ENCODE measurements around the gene GFRA1. TPM values are rescaled to one million over a fixed set of nuclear protein-coding genes. Genes with fewer than 3 reads are reported as not detected.

Gene GFRA1
- total and polyA plus RNA-seq, 11 donors: 0.76 to 18.6 (median 1.4) TPM

DNA sequence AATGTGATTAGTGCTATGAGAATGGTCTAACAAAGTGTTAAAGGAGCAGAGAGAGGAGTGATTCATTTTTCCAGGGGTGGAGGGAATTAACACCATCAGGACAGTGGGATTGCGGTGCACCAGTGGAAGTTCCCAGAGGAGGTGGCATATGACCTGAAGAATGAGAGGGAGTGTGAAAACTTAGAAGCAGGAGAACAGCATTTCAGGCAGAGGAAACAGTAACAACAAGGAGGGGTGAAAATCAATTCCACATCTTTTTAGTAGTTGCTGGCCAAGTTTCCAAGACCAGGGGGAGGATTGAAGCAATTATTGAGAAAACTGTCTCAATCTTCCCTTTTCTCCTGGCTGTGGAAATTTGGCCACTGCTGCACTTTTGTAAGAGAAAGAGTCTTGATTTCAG lies 27.5 kb upstream of the GFRA1 start:
- no peak overlapping the region for H3K4me3 ChIP-seq
- DNase-seq (no peak), ATAC-seq (no peak)
- H3K27me3 ChIP-seq: peaks cover 0 to 3% (median 0%) of the 10 kb centered on the region in 9 donors
- H3K9me3 ChIP-seq: no peaks in the 10 kb centered on the region
- no peaks in the 10 kb centered on the region for H3K4me1 ChIP-seq
- H3K27ac ChIP-seq: no peak overlapping the region
- intact Hi-C loops (cut with DNase I): no loop called here
- WGBS, 4 donors: 56 to 65% (median 59%) methylated on average over 1 of the region's 1 CpG
- TF ChIP-seq POLR2A (IDR thresholded peaks at IDR 0.05): no peak
- no peaks in the 10 kb centered on the region for H3K36me3 ChIP-seq

DNA sequence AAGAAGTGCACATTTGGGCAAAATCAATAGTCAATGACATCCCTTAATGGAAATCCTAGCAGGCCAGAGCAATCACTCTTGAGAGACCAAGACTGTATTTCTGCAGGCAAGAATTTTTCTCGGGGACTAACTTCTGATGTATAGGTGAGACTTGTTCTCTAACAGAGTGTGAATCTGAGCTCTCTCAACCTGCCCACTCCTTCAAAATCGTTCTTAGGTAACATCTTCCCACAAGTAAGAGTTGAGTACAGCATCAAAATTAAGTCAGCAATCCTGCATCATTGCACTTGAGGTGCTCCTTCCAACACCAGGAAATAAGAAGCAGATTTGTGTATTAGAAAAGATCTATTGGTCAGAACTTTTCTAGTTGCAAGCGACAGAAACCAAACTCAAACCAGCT lies 25.6 kb upstream of the GFRA1 start:
- Histone ChIP-seq H3K4me1 (no peaks in the 10 kb centered on the region), H3K27ac (no peak overlapping the region), H3K36me3 (no peaks in the 10 kb centered on the region), H3K9me3 (no peaks in the 10 kb centered on the region), H3K4me3 (no peak overlapping the region), H3K27me3 (peaks cover 0 to 3% (median 0%) of the 10 kb centered on the region in 9 donors)
- no peak for TF ChIP-seq POLR2A (IDR thresholded peaks at IDR 0.05)
- TF ChIP-seq, protein P1, sequence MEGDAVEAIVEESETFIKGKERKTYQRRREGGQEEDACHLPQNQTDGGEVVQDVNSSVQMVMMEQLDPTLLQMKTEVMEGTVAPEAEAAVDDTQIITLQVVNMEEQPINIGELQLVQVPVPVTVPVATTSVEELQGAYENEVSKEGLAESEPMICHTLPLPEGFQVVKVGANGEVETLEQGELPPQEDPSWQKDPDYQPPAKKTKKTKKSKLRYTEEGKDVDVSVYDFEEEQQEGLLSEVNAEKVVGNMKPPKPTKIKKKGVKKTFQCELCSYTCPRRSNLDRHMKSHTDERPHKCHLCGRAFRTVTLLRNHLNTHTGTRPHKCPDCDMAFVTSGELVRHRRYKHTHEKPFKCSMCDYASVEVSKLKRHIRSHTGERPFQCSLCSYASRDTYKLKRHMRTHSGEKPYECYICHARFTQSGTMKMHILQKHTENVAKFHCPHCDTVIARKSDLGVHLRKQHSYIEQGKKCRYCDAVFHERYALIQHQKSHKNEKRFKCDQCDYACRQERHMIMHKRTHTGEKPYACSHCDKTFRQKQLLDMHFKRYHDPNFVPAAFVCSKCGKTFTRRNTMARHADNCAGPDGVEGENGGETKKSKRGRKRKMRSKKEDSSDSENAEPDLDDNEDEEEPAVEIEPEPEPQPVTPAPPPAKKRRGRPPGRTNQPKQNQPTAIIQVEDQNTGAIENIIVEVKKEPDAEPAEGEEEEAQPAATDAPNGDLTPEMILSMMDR (IDR thresholded peaks at IDR 0.05): no peak
- WGBS, 4 donors: 70 to 79% (median 77%) methylated on average over 3 of the region's 3 CpGs
- no peak for DNase-seq
- intact Hi-C loops (cut with DNase I): loop anchor here in 3 of 10 donors (10.0 kb wide), 2 partner anchors 504 to 594 kb away; no protein-coding TSS in a partner anchor
- ATAC-seq: no peak

DNA sequence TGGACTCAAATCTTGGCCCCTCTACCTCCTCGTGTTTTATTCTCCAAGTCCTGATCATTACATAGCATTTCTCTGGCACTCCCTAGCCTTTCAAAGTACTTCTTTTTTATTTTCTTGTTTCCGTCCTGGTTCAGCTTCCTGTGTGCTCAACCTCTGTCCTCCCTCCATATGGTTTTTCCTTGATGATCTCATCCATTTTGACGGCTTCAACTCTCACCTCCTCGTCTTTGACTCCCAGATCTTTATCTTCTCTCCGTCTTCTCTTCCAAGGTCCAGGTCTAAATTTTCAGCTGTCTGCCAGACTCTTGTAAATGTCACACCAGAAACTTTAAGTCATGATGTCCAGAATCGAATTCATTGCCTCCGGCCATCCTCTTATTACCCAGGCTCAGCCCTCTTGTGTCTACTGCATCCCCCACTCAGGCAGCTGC lies 23.3 kb upstream of the GFRA1 start:
- 52 to 59% (median 57%) methylated on average over 7 of the region's 7 CpGs for WGBS, 4 donors
- DNase-seq (no peak), ATAC-seq (no peak)
- no peak overlapping the region for H3K27ac ChIP-seq
- no peak overlapping the region for H3K4me3 ChIP-seq
- H3K36me3 ChIP-seq: no peaks in the 10 kb centered on the region
- H3K27me3 ChIP-seq: peaks cover 0 to 5% (median 0%) of the 10 kb centered on the region in 9 donors
- H3K9me3 ChIP-seq: no peaks in the 10 kb centered on the region
- intact Hi-C loops (cut with DNase I): loop anchor here in 3 of 10 donors (10.0 kb wide), 2 partner anchors 502 to 592 kb away; no protein-coding TSS in a partner anchor
- TF ChIP-seq POLR2A (IDR thresholded peaks at IDR 0.05): no peak
- TF ChIP-seq, protein P1 (IDR thresholded peaks at IDR 0.05): no peak
- H3K4me1 ChIP-seq: no peaks in the 10 kb centered on the region

DNA sequence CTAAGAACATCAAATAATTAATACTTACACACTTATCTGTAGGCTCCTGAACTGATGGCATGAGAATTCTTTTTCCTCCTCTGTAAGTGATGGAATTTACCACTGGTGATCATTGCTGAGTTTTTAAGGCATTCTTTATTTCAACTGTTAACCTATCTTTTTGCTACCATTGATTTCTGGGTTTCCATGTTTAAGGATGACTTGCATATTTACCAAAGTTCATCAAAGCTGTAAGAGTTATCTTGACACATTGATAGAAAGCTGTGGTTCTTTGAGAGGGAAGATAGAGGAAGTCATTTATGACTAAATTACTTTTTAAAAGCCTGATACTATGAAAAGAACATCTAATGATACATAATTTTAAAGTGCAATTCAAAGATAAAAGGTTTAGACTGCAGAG lies 19.5 kb upstream of the GFRA1 start:
- H3K9me3 ChIP-seq: no peaks in the 10 kb centered on the region
- H3K36me3 ChIP-seq: no peaks in the 10 kb centered on the region
- no peak for DNase-seq
- H3K4me3 ChIP-seq: no peak overlapping the region
- H3K4me1 ChIP-seq: no peaks in the 10 kb centered on the region
- no peak for TF ChIP-seq POLR2A (IDR thresholded peaks at IDR 0.05)
- TF ChIP-seq, protein P1 (IDR thresholded peaks at IDR 0.05): no peak
- no peak overlapping the region for H3K27ac ChIP-seq
- peaks cover 0 to 13% (median 0%) of the 10 kb centered on the region in 9 donors for H3K27me3 ChIP-seq
- intact Hi-C loops (cut with DNase I): loop anchor here in 3 of 10 donors (10.0 kb wide), 2 partner anchors 498 to 588 kb away; no protein-coding TSS in a partner anchor
- ATAC-seq: no peak

DNA sequence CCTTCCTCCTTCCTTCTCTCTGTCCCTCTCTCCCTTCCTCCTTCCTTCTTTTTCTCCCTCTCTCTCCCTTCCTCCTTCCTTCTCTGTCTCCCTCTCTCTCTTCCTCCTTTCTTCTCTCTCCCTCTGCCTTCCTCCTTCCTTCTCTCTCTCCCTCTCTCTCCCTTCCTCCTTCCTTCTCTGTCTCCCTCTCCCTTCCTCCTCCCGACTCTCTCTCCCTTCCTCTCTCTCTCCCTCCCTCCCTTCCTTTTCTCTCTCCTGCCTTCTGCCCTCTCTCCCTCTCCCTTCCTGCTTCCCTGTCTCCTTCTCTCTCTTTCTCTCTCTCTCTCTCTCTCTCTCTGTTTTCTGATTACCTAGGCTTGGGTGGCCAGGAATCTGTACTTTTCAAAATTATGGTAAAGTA lies 16.6 kb upstream of the GFRA1 start:
- no peaks in the 10 kb centered on the region for H3K9me3 ChIP-seq
- ATAC-seq (no peak), DNase-seq (no peak)
- no peaks in the 10 kb centered on the region for H3K36me3 ChIP-seq
- peaks cover 0 to 21% (median 0%) of the 10 kb centered on the region in 9 donors for H3K27me3 ChIP-seq
- TF ChIP-seq POLR2A (IDR thresholded peaks at IDR 0.05): no peak
- TF ChIP-seq, protein P1 (IDR thresholded peaks at IDR 0.05): no peak
- intact Hi-C loops (cut with DNase I): loop anchor here (2.0 to 10.0 kb wide), 16 partner anchors 335 to 1145 kb away; no protein-coding TSS in a partner anchor
- H3K27ac ChIP-seq: no peak overlapping the region
- no peak overlapping the region for H3K4me3 ChIP-seq
- no peaks in the 10 kb centered on the region for H3K4me1 ChIP-seq
- 17 to 36% (median 24%) methylated on average over 1 of the region's 1 CpG for WGBS, 4 donors
